ENCODE results near the gene CASP4. TPM values are rescaled to one million over a fixed set of nuclear protein-coding genes. Genes with fewer than 3 reads are reported as not detected.

Gene CASP4
- total RNA-seq, 1 experiment from 2014 or later = 92.7 TPM

GRCh38 chr11:104970756-104971155 is 2.4 kb upstream of the CASP4 start:
- no TSS peak for BruUV-seq (replicated peaks)
- ChIA-PET CTCF (no interaction called here), POLR2A (ENCODE audit: low non-redundant PET) (interaction anchor here (0.7 kb wide), 1 partner anchor 65 kb away, joined by 4 read pairs; no protein-coding TSS in a partner anchor)
- Histone ChIP-seq H3K9me3 (ENCODE audit: low read depth, low read length, poor library complexity, severe bottlenecking) (peaks cover 17% of the 10 kb centered on the region), H3K4me1 (ENCODE audit: insufficient read depth, low read length, poor library complexity, severe bottlenecking) (peaks cover 29% of the 10 kb centered on the region), H3K36me3 (ENCODE audit: insufficient read depth, low read length, poor library complexity, severe bottlenecking) (no peaks in the 10 kb centered on the region), H3K27me3 (replicated peaks; ENCODE audit: insufficient read depth, low read depth, low read length, poor library complexity) (no peaks in the 10 kb centered on the region), H3K4me3 (ENCODE audit: low read depth, low read length, poor library complexity, severe bottlenecking) (no peak overlapping the region), H3K27ac (ENCODE audit: low read depth, low read length, poor library complexity, severe bottlenecking) (no peak overlapping the region)
- TF ChIP-seq CTCF (conservative IDR thresholded peaks at IDR 0.05; ENCODE audit: low read depth, low read length) = no peak
- no peak for TF ChIP-seq EZH2 (IDR thresholded peaks at IDR 0.05; ENCODE audit: borderline replicate concordance, low read depth, low read length, poor library complexity, severe bottlenecking)
- intact Hi-C loops (cut with micrococcal nuclease; ENCODE audit: unreplicated experiment) = no loop called here
- DNase-seq (ENCODE audit: low spot score) = no peak

GRCh38 chr11:104968856-104969776 is 742 bp upstream of the CASP4 start:
- DNase-seq (ENCODE audit: low spot score) = peak; percentile 64
- intact Hi-C loops (cut with micrococcal nuclease; ENCODE audit: unreplicated experiment) = no loop called here
- BruUV-seq (replicated peaks) = TSS peak; percentile 97
- H3K27ac ChIP-seq (ENCODE audit: low read depth, low read length, poor library complexity, severe bottlenecking) = peak overlapping the region; percentile 90
- H3K36me3 ChIP-seq (ENCODE audit: insufficient read depth, low read length, poor library complexity, severe bottlenecking) = no peaks in the 10 kb centered on the region
- no peak for TF ChIP-seq CTCF (conservative IDR thresholded peaks at IDR 0.05; ENCODE audit: low read depth, low read length)
- no peak for TF ChIP-seq EZH2 (IDR thresholded peaks at IDR 0.05; ENCODE audit: borderline replicate concordance, low read depth, low read length, poor library complexity, severe bottlenecking)
- H3K4me3 ChIP-seq (ENCODE audit: low read depth, low read length, poor library complexity, severe bottlenecking) = peak overlapping the region; percentile 53
- CTCF ChIA-PET = no interaction called here
- POLR2A ChIA-PET (ENCODE audit: low non-redundant PET) = interaction anchor here (0.6 kb wide), 1 partner anchor 323 kb away, joined by 3 read pairs; no protein-coding TSS in a partner anchor
- H3K9me3 ChIP-seq (ENCODE audit: low read depth, low read length, poor library complexity, severe bottlenecking) = peaks cover 12% of the 10 kb centered on the region
- H3K4me1 ChIP-seq (ENCODE audit: insufficient read depth, low read length, poor library complexity, severe bottlenecking) = peaks cover 29% of the 10 kb centered on the region
- H3K27me3 ChIP-seq (replicated peaks; ENCODE audit: insufficient read depth, low read depth, low read length, poor library complexity) = no peaks in the 10 kb centered on the region

GRCh38 chr11:104967534-104968354 is 630 bp downstream of the CASP4 start:
- TSS peak; percentile 76 for BruUV-seq (replicated peaks)
- CTCF ChIA-PET = no interaction called here
- intact Hi-C loops (cut with micrococcal nuclease; ENCODE audit: unreplicated experiment) = no loop called here

More at GRCh38 chr11:104967534-104968354, 630 bp downstream of the CASP4 start:
- Histone ChIP-seq H3K27ac (ENCODE audit: low read depth, low read length, poor library complexity, severe bottlenecking) (peak overlapping the region; percentile 90), H3K27me3 (replicated peaks; ENCODE audit: insufficient read depth, low read depth, low read length, poor library complexity) (no peaks in the 10 kb centered on the region), H3K36me3 (ENCODE audit: insufficient read depth, low read length, poor library complexity, severe bottlenecking) (peaks cover 5% of the 10 kb centered on the region), H3K9me3 (ENCODE audit: low read depth, low read length, poor library complexity, severe bottlenecking) (peaks cover 19% of the 10 kb centered on the region), H3K4me3 (ENCODE audit: low read depth, low read length, poor library complexity, severe bottlenecking) (peak overlapping the region; percentile 53), H3K4me1 (ENCODE audit: insufficient read depth, low read length, poor library complexity, severe bottlenecking) (peaks cover 29% of the 10 kb centered on the region)
- peak; percentile 41 for DNase-seq (ENCODE audit: low spot score)
- TF ChIP-seq CTCF (conservative IDR thresholded peaks at IDR 0.05; ENCODE audit: low read depth, low read length) (no peak), EZH2 (IDR thresholded peaks at IDR 0.05; ENCODE audit: borderline replicate concordance, low read depth, low read length, poor library complexity, severe bottlenecking) (no peak)
- POLR2A ChIA-PET (ENCODE audit: low non-redundant PET) = no interaction called here
